Upper lobe of left lung (tissue), 6 donors: ENCODE results near the gene IFT25. TPM values are rescaled to one million over a fixed set of nuclear protein-coding genes. Genes with fewer than 3 reads are reported as not detected.

Experiments
- ATAC-seq, 2 donors: fragments of 200-7000 bp; cut with Tn5 transposase; one replicate each; pipeline ENCODE4 v1.9.1; 2022; ENCODE audit warnings: mild to moderate bottlenecking in 2 of 2, moderate library complexity in 2 of 2; ENCODE audit not compliant: low FRiP score in 2 of 2
- DNase-seq, 2 donors: peaks; one replicate each; pipeline ENCODE4 v3.0.0-alpha.2; 2019 to 2020
- H3K27ac ChIP-seq, 4 donors: fragments of 200-600 bp; sonication (generic); one replicate each; pipeline ENCODE4 v1.5.1; 2016 to 2019
- H3K27me3 ChIP-seq, 4 donors: fragments of 200-600 bp; sonication (generic); one replicate each; pipeline ENCODE4 v1.5.1; 2017 to 2019
- H3K36me3 ChIP-seq, 4 donors: fragments of 200-600 bp; sonication (generic); one replicate each; pipeline ENCODE4 v1.5.1; 2016 to 2019
- H3K4me1 ChIP-seq, 4 donors: fragments of 200-600 bp; sonication (generic); one replicate each; pipeline ENCODE4 v1.5.1; 2018 to 2019
- H3K4me3 ChIP-seq, 4 donors: fragments of 200-600 bp; sonication (generic); one replicate each; pipeline ENCODE4 v1.5.1; 2017 to 2019; ENCODE audit warnings: mild to moderate bottlenecking in 2 of 4, moderate library complexity in 1 of 4
- H3K9me3 ChIP-seq, 4 donors: fragments of 200-600 bp; sonication (generic); one replicate each; pipeline ENCODE4 v1.5.1; 2018 to 2019
- CTCF ChIP-seq, 6 experiments: fragments of 450-650 bp in 4 of 6; fragments of 200-600 bp in 2 of 6; sonication (generic) in 2 of 6; IDR thresholded peaks; one replicate each; pipeline ENCODE4 v1.5.1; 2016 to 2019; ENCODE audit warnings: antibody characterized with exemption in 6 of 6
- EP300 ChIP-seq, 4 donors: sonication (generic); formaldehyde crosslinking; IDR thresholded peaks; one replicate each; pipeline ENCODE4 v1.5.1; 2017; ENCODE audit warnings: antibody characterized with exemption in 4 of 4, control low read depth in 2 of 4
- POLR2A ChIP-seq, 4 donors: fragments of 450-650 bp; IDR thresholded peaks; one replicate each; pipeline ENCODE4 v1.5.1; 2016 to 2017; ENCODE audit warnings: antibody characterized with exemption in 4 of 4, mild to moderate bottlenecking in 2 of 4
- POLR2AphosphoS5 ChIP-seq, 2 donors: sonication (generic); formaldehyde crosslinking; IDR thresholded peaks; one replicate each; pipeline ENCODE4 v1.5.1; 2017; ENCODE audit warnings: antibody characterized with exemption in 2 of 2
- WGBS, 2 donors: methylation state at CpG; one replicate each; pipeline ENCODE4 v1.1.5; 2017 to 2018; 5-methylcytosine and 5-hydroxymethylcytosine counted together
- total RNA-seq, 6 donors: library from RNA; depleted of rRNA in 4 of 6; stranded (reverse); fragments of >200 nt in 4 of 6; gene quantifications; one replicate each; pipeline versions ENCODE4 v1.1.0 to v1.2.1, GENCODE V29; 2016 to 2021
- donor health status: DM: no; HTN: no; CAD: no; lungs with moderate emphysema.
- donor health status: DM: no; HTN: yes; CAD: no; lungs with severe emphysema.

Gene IFT25
- total RNA-seq, 6 donors from 2014 or later: 11.1 to 35.5 (median 15.8) TPM

- DNase-seq (no peak), ATAC-seq (no peak)
- no peaks in the 10 kb centered on the region for H3K27me3 ChIP-seq
- no peak overlapping the region for H3K4me3 ChIP-seq
- TF ChIP-seq CTCF (IDR thresholded peaks at IDR 0.05) (no peak), POLR2AphosphoS5 (IDR thresholded peaks at IDR 0.05) (no peak), EP300 (IDR thresholded peaks at IDR 0.05) (no peak), POLR2A (IDR thresholded peaks at IDR 0.05) (no peak)
- no peaks in the 10 kb centered on the region for H3K9me3 ChIP-seq
- H3K27ac ChIP-seq: no peak overlapping the region
- H3K36me3 ChIP-seq: no peaks in the 10 kb centered on the region
- peaks cover 0 to 13% (median 8%) of the 10 kb centered on the region in 4 donors for H3K4me1 ChIP-seq
- WGBS, 2 donors: 86 to 99% methylated on average over 3 of the region's 3 CpGs
These were observed 45.8 kb downstream of the IFT25 start for GRCh38 chr1:53899708-53900107.

- TF ChIP-seq EP300 (IDR thresholded peaks at IDR 0.05) (no peak), CTCF (IDR thresholded peaks at IDR 0.05) (no peak), POLR2AphosphoS5 (IDR thresholded peaks at IDR 0.05) (no peak)
- H3K27me3 ChIP-seq: no peaks in the 10 kb centered on the region
- no peak overlapping the region for H3K27ac ChIP-seq
- peaks cover 0 to 13% (median 8%) of the 10 kb centered on the region in 4 donors for H3K4me1 ChIP-seq
- no peak for ATAC-seq
- H3K4me3 ChIP-seq: no peak overlapping the region
- WGBS, 2 donors: 4 to 26% methylated on average over 2 of the region's 2 CpGs
- no peaks in the 10 kb centered on the region for H3K36me3 ChIP-seq
- no peak for DNase-seq
- no peaks in the 10 kb centered on the region for H3K9me3 ChIP-seq
These were observed 46.3 kb downstream of the IFT25 start for GRCh38 chr1:53899206-53899628.

- ATAC-seq: peak in 1 of 2 donors; percentile 44
- Histone ChIP-seq H3K4me1 (peaks cover 0 to 13% (median 11%) of the 10 kb centered on the region in 4 donors), H3K27ac (no peak overlapping the region), H3K9me3 (no peaks in the 10 kb centered on the region), H3K4me3 (no peak overlapping the region), H3K36me3 (no peaks in the 10 kb centered on the region), H3K27me3 (no peaks in the 10 kb centered on the region)
- TF ChIP-seq POLR2AphosphoS5 (IDR thresholded peaks at IDR 0.05) (no peak), CTCF (IDR thresholded peaks at IDR 0.05) (no peak), POLR2A (IDR thresholded peaks at IDR 0.05) (no peak), EP300 (IDR thresholded peaks at IDR 0.05) (no peak)
- no peak for DNase-seq
- WGBS, 2 donors: 54 to 69% methylated on average over 2 of the region's 2 CpGs
These were observed 48.8 kb downstream of the IFT25 start for GRCh38 chr1:53896635-53897229.

- DNase-seq (no peak), ATAC-seq (peak in 1 of 2 donors; percentile 7)
- 51 to 53% methylated on average over 6 of the region's 6 CpGs for WGBS, 2 donors
- H3K27me3 ChIP-seq: no peaks in the 10 kb centered on the region
- no peaks in the 10 kb centered on the region for H3K9me3 ChIP-seq
- H3K27ac ChIP-seq: no peak overlapping the region
- TF ChIP-seq CTCF (IDR thresholded peaks at IDR 0.05) (no peak), EP300 (IDR thresholded peaks at IDR 0.05) (no peak), POLR2A (IDR thresholded peaks at IDR 0.05) (no peak), POLR2AphosphoS5 (IDR thresholded peaks at IDR 0.05) (no peak)
- peaks cover 2 to 15% (median 13%) of the 10 kb centered on the region in 4 donors for H3K4me1 ChIP-seq
- H3K36me3 ChIP-seq: no peaks in the 10 kb centered on the region
- H3K4me3 ChIP-seq: no peak overlapping the region
These were observed 50.1 kb downstream of the IFT25 start for GRCh38 chr1:53895421-53895820.

- 92 to 94% methylated on average over 5 of the region's 5 CpGs for WGBS, 2 donors
- no peaks in the 10 kb centered on the region for H3K36me3 ChIP-seq
- ATAC-seq (no peak), DNase-seq (no peak)
- H3K4me3 ChIP-seq: no peak overlapping the region
- H3K27ac ChIP-seq: no peak overlapping the region
- no peaks in the 10 kb centered on the region for H3K9me3 ChIP-seq
- H3K4me1 ChIP-seq: peaks cover 5 to 20% (median 16%) of the 10 kb centered on the region in 4 donors
- TF ChIP-seq POLR2AphosphoS5 (IDR thresholded peaks at IDR 0.05): no peak
- no peak for TF ChIP-seq CTCF (IDR thresholded peaks at IDR 0.05)
- no peak for TF ChIP-seq EP300 (IDR thresholded peaks at IDR 0.05)
- TF ChIP-seq POLR2A (IDR thresholded peaks at IDR 0.05): no peak
- no peaks in the 10 kb centered on the region for H3K27me3 ChIP-seq
These were observed 50.9 kb downstream of the IFT25 start for GRCh38 chr1:53894644-53895043.
